ENCODE data around the gene TOP3B. TPM values are rescaled to one million over a fixed set of nuclear protein-coding genes. Genes with fewer than 3 reads are reported as not detected.
A peak's percentile ranks its signal among the peaks of the same experiment; 100 is the strongest.

TOP3B gene
- total RNA-seq, 2 experiments from 2014 or later, result 41.2 to 41.4 TPM

DNA sequence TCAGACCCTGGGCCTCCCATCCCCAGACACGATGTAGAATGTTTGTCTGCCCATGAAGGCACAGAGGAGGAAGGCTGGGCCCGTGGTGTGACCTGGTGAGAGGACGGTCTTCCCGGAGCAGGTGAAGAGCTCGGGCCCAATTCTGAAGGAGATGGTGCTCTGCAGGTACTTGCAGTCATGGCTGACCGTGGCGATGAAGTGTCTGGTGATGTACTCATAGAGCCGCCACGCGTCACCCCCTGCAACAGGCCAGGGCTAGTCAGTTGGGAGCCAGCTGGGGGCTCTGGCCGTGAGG lies 20.0 kb downstream of the TOP3B start:
- H3K36me3 Mint-ChIP-seq (ENCODE audit: low read depth), result peaks cover 18% of the 10 kb centered on the region
- DNase-seq, result no peak
- intact Hi-C loops (cut with micrococcal nuclease), result no loop called here
- no peak overlapping the region for H3K27ac Mint-ChIP-seq
- no peak overlapping the region for H3K4me3 Mint-ChIP-seq
- no peaks in the 10 kb centered on the region for H3K4me1 Mint-ChIP-seq (ENCODE audit: low read depth)
- CTCF ChIA-PET, result interaction anchor here (2.1 kb wide), 1 partner anchor 10 kb away, joined by 12 read pairs; no protein-coding TSS in a partner anchor
- H3K27me3 Mint-ChIP-seq (ENCODE audit: low read depth), result no peaks in the 10 kb centered on the region
- H3K9me3 Mint-ChIP-seq, result no peaks in the 10 kb centered on the region

DNA sequence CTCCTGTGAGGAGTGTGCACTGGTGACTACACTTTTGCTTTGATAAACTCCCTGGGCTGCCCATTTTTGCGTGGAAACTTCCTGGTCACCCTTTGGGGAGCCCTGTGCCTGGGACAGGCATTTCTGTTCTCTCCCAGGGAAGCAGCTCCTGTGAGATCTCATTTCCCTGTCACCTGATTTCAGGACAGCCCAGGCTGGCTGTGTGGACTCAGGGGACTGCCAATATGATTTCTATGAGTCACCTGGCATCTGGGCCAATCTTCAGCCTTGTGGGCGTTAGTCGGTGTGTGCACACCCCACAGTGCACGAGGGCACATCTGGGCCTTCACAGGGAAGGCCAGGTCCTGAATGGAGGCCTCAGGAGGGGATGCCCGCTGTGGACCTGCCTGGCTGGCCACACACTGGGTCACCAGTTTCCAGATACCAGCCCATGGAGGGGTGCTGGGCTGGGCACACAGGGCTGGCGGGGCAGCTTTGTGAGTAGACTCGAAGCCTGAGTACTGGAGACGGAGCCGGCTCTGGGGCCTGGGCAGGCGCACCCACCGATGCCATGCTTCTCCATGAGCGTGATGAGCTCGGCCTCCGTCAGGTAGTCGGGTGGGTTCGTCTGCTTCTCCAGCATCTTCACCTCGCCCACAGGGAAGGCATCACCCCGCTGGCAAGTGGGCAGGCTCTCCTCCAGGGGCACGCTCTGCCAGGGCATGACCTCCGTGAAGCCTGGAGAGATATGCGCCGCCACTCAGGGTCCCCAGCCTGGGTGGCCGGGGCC lies 20.5 kb downstream of the TOP3B start:
- peaks cover 13% of the 10 kb centered on the region for H3K36me3 Mint-ChIP-seq (ENCODE audit: low read depth)
- H3K4me1 Mint-ChIP-seq (ENCODE audit: low read depth), result no peaks in the 10 kb centered on the region
- CTCF ChIA-PET, result interaction anchor here (2.1 kb wide), 1 partner anchor 10 kb away, joined by 12 read pairs; no protein-coding TSS in a partner anchor
- intact Hi-C loops (cut with micrococcal nuclease), result no loop called here
- no peak for DNase-seq
- no peaks in the 10 kb centered on the region for H3K27me3 Mint-ChIP-seq (ENCODE audit: low read depth)
- H3K27ac Mint-ChIP-seq, result no peak overlapping the region
- H3K9me3 Mint-ChIP-seq, result no peaks in the 10 kb centered on the region
- no peak overlapping the region for H3K4me3 Mint-ChIP-seq

DNA sequence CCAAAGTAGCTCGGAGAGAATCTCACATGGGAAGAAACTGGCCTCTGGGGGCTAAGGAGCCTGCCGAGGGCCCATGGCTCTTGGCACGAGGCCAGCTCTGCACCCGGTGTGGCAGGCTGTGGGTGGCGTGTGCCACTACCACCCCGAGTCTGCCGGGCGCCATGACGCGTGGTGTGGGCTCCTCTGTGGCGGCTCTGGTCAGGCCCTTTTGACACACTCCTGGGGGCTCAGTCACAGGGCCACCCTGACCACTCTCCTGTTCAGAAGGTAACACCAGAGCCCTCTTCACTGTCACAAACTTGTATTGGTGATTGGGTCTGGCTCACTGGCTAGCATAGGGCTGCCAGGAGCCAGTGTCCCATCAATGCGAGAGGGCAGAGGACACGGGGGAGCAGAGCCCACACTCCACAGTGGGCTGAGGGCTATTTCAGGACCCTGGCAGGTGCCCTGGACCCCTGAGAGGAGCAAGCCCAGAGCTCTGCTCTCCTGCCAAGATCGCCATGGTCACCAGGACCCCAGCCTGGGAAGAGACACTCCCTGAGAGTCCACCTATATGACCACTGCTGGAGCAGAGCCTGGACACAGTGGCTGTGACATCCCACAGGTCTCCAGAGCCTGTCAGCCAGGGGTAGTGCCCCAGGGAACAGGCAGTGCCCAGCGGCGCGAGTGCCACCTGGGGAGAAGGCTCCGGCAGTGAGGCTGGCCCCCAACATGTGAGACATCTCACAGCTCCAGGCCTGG lies 21.3 kb downstream of the TOP3B start:
- H3K27ac Mint-ChIP-seq, result no peak overlapping the region
- intact Hi-C loops (cut with micrococcal nuclease), result no loop called here
- H3K4me1 Mint-ChIP-seq (ENCODE audit: low read depth), result no peaks in the 10 kb centered on the region
- CTCF ChIA-PET, result no interaction called here
- DNase-seq, result no peak
- no peaks in the 10 kb centered on the region for H3K9me3 Mint-ChIP-seq
- H3K27me3 Mint-ChIP-seq (ENCODE audit: low read depth), result no peaks in the 10 kb centered on the region
- no peak overlapping the region for H3K4me3 Mint-ChIP-seq
- H3K36me3 Mint-ChIP-seq (ENCODE audit: low read depth), result peaks cover 9% of the 10 kb centered on the region

GRCh38 chr22:21960200-21961126 lies 22.1 kb downstream of the TOP3B start:
- H3K27me3 Mint-ChIP-seq (ENCODE audit: low read depth), result no peaks in the 10 kb centered on the region
- peaks cover 9% of the 10 kb centered on the region for H3K36me3 Mint-ChIP-seq (ENCODE audit: low read depth)
- intact Hi-C loops (cut with micrococcal nuclease), result no loop called here
- no peaks in the 10 kb centered on the region for H3K4me1 Mint-ChIP-seq (ENCODE audit: low read depth)
- H3K9me3 Mint-ChIP-seq, result no peaks in the 10 kb centered on the region
- DNase-seq, result no peak
- H3K4me3 Mint-ChIP-seq, result no peak overlapping the region
- no peak overlapping the region for H3K27ac Mint-ChIP-seq
- CTCF ChIA-PET, result no interaction called here

GRCh38 chr22:21959274-21960074 lies 23.1 kb downstream of the TOP3B start:
- Mint-ChIP-seq H3K4me1 (ENCODE audit: low read depth) (no peaks in the 10 kb centered on the region), H3K27me3 (ENCODE audit: low read depth) (no peaks in the 10 kb centered on the region), H3K36me3 (ENCODE audit: low read depth) (peaks cover 9% of the 10 kb centered on the region), H3K4me3 (no peak overlapping the region), H3K27ac (no peak overlapping the region), H3K9me3 (no peaks in the 10 kb centered on the region)
- no peak for DNase-seq
- CTCF ChIA-PET, result interaction anchor here (0.7 kb wide), 1 partner anchor 17 kb away, joined by 3 read pairs; no protein-coding TSS in a partner anchor
- intact Hi-C loops (cut with micrococcal nuclease), result no loop called here

DNA sequence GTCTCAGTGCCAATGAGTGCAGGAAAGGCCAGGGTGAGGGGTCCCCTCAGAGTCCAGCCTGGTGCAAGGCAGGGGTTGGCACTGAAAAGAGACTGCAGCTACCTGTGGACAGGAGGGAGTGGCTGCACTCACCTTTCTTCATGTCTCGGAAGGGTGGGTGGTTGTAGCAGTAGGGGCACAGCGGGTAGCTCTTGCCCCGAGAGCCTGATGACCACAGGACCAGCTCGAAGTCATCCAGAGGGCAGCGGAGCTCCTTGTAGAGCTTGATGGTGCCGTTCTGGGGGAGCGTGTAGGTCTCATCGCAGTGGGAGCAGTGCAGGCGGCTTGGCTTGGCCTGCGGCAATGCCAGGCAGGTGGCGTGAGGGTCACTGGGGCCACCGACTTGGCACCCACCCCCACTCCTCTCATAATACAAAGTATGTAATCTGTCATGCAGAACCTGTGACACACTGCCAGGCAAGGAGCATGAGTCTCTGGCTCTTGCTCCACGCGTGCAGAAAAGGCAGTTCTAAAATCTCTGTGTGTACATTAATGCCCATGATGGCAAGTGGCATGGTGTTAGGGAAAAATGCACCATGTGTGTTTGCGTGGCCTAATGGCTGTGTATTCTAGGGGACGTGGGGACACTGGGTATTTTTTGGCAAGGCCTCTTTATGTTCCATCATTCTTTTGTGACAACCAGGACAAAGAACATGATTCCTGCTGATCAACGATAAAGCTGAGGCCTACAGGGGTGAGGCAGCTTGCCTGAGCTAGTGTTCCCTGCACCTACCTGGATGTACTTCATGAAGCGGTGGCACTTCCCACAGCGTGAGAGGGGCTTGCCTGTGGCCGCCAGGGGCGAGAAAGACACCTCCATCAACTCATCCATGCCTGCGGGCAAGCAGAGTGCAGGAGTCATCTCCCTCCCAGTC lies 24.0 kb downstream of the TOP3B start:
- Mint-ChIP-seq H3K27me3 (ENCODE audit: low read depth) (no peaks in the 10 kb centered on the region), H3K27ac (no peak overlapping the region), H3K9me3 (no peaks in the 10 kb centered on the region), H3K4me1 (ENCODE audit: low read depth) (no peaks in the 10 kb centered on the region), H3K36me3 (ENCODE audit: low read depth) (peaks cover 7% of the 10 kb centered on the region), H3K4me3 (no peak overlapping the region)
- CTCF ChIA-PET, result interaction anchor here (0.7 kb wide), 1 partner anchor 16 kb away, joined by 3 read pairs; no protein-coding TSS in a partner anchor
- no peak for DNase-seq
- intact Hi-C loops (cut with micrococcal nuclease), result no loop called here

DNA sequence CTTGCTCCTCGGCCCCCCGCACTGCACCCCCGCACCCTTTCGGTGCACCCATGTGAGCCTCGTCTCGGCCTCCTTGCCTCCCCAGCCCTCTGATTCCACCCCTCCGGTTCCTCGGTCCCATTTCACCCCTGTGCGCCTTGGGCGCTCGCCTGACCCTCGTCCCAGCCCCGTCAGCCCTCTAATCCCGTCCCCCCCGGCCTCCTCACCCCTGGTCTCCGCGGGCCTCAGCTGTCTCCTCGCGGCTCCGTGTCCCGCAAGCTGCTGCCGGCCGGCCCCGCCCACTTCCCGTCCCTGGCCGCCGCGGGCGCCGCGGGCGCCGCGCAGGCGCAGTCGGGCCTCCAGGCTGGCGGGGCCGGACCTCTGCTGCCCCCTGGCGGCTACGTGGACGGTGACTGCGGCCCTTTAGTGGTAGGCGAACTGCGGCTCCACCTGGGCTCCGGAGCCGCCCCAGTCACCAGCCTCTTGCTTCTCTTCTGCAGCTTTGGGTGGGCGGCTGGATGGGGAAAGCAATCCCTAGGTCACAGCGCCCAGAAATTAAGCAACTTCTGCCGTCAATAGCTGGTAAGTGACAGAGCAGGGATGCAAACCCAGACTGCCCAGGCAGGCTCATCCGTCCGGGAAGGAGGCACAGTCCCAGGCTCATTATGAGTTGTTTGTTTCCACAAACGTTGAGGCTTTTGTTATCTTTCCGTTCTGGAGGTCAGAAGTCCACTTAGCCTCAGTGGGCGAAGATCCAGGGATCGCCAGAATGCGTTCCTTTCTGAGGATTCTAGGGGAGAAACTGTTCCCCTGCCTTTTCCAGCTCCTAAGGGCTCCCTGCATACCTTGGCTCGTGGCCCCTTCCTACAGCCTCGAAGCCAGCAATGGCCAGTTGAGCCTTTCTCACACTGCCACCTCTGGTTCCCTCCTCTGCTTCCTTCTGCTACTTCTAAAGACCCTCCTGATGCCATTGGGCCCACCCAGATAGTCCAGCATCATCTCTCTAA lies 29.7 kb downstream of the TOP3B start, which contains the start of gene PPM1F:
Gene PPM1F, minus strand, starts transcription at position 263 of the 986 bp plus-strand sequence. CDS start 6,800 bp downstream, outside the sequence.
- H3K27ac Mint-ChIP-seq, result no peak within 1 kb of the TSS
- CTCF ChIA-PET, result interaction anchor here (0.5 to 6.0 kb wide), 13 partner anchors 14 to 294 kb away, joined by 3 to 90 read pairs (median 3); no protein-coding TSS in a partner anchor
- H3K36me3 Mint-ChIP-seq (ENCODE audit: low read depth), result peaks cover 1% of the 10 kb centered on the region
- peak; percentile 88 for DNase-seq
- H3K4me1 Mint-ChIP-seq (ENCODE audit: low read depth), result peaks cover 11% of the 10 kb centered on the region
- H3K4me3 Mint-ChIP-seq, result peak within 1 kb of the TSS; percentile 88
- no peaks in the 10 kb centered on the region for H3K9me3 Mint-ChIP-seq
- intact Hi-C loops (cut with micrococcal nuclease), result loop anchor here (2.0 kb wide), 3 partner anchors 14 to 286 kb away; partner anchors contain the start of gene PPIL2
- no peaks in the 10 kb centered on the region for H3K27me3 Mint-ChIP-seq (ENCODE audit: low read depth)

GRCh38 chr22:21951931-21952465 lies 30.6 kb downstream of the TOP3B start:
- H3K4me3 Mint-ChIP-seq, result peak overlapping the region; percentile 88
- CTCF ChIA-PET, result interaction anchor here (0.5 to 6.0 kb wide), 9 partner anchors 13 to 293 kb away, joined by 3 to 90 read pairs (median 3); no protein-coding TSS in a partner anchor
- peaks cover 11% of the 10 kb centered on the region for H3K4me1 Mint-ChIP-seq (ENCODE audit: low read depth)
- peak; percentile 49 for DNase-seq
- H3K27me3 Mint-ChIP-seq (ENCODE audit: low read depth), result no peaks in the 10 kb centered on the region
- no peak overlapping the region for H3K27ac Mint-ChIP-seq
- intact Hi-C loops (cut with micrococcal nuclease), result loop anchor here (2.0 kb wide), 3 partner anchors 13 to 285 kb away; partner anchors contain the start of gene PPIL2
- H3K9me3 Mint-ChIP-seq, result no peaks in the 10 kb centered on the region
- H3K36me3 Mint-ChIP-seq (ENCODE audit: low read depth), result peaks cover 1% of the 10 kb centered on the region

GRCh38 chr22:21951062-21951461 lies 31.5 kb downstream of the TOP3B start:
- CTCF ChIA-PET, result interaction anchor here (0.6 to 6.0 kb wide), 3 partner anchors 12 to 354 kb away, joined by 4 to 90 read pairs (median 5); no protein-coding TSS in a partner anchor
- H3K27ac Mint-ChIP-seq, result no peak overlapping the region
- peak overlapping the region; percentile 9 for H3K4me3 Mint-ChIP-seq
- no peak for DNase-seq
- H3K36me3 Mint-ChIP-seq (ENCODE audit: low read depth), result peaks cover 1% of the 10 kb centered on the region
- H3K27me3 Mint-ChIP-seq (ENCODE audit: low read depth), result no peaks in the 10 kb centered on the region
- peaks cover 11% of the 10 kb centered on the region for H3K4me1 Mint-ChIP-seq (ENCODE audit: low read depth)
- H3K9me3 Mint-ChIP-seq, result no peaks in the 10 kb centered on the region
- intact Hi-C loops (cut with micrococcal nuclease), result no loop called here

All from activated naive CD4-positive, alpha-beta T cell treated with anti-CD3 and anti-CD28 coated beads for 36 hours (primary cell).